Psoas muscle (tissue), 8 donors: ENCODE results near the gene HEATR3. TPM values are rescaled to one million over a fixed set of nuclear protein-coding genes. Genes with fewer than 3 reads are reported as not detected.

Experiments
- ATAC-seq, 4 donors: fragments of 200-7000 bp; cut with Tn5 transposase; one replicate each; pipeline ENCODE4 v1.9.1; 2020; ENCODE audit warnings: moderate library complexity in 3 of 4, mild to moderate bottlenecking in 2 of 4
- DNase-seq, 2 donors: peaks; one replicate each; pipeline ENCODE4 v3.0.0-alpha.2; 2020
- H3K27ac ChIP-seq: fragments of 200-600 bp; one replicate; pipeline ENCODE4 v1.8.0; 2022
- H3K27me3 ChIP-seq, 3 donors: fragments of 200-600 bp in 1 of 3; one replicate each; pipeline versions ENCODE4 v1.6.1 to v1.8.0; 2013 to 2022; ENCODE audit warnings: low read length in 2 of 3, mild to moderate bottlenecking in 2 of 3, moderate library complexity in 1 of 3; ENCODE audit not compliant: insufficient read depth in 3 of 3
- H3K36me3 ChIP-seq, 2 donors: fragments of 200-600 bp in 1 of 2; one replicate each; pipeline versions ENCODE4 v1.6.1 to v1.8.0; 2013 to 2022; ENCODE audit warnings: low read depth in 1 of 2, mild to moderate bottlenecking in 1 of 2, moderate library complexity in 1 of 2; ENCODE audit not compliant: insufficient read depth in 1 of 2
- H3K4me1 ChIP-seq: fragments of 200-600 bp; one replicate; pipeline ENCODE4 v1.8.0; 2022
- H3K4me3 ChIP-seq: fragments of 200-600 bp; one replicate; pipeline ENCODE4 v1.8.0; 2022; ENCODE audit warnings: mild to moderate bottlenecking
- H3K9me3 ChIP-seq: fragments of 200-600 bp; one replicate; pipeline ENCODE4 v1.8.0; 2022
- CTCF ChIP-seq: fragments of 200-600 bp; IDR thresholded peaks from one replicate; pipeline ENCODE4 v1.8.0; 2022; ENCODE audit warnings: antibody characterized with exemption
- WGBS, 3 donors: extraction: QIAGEN DNeasy Blood & Tissue Kit; methylation state at CpG; one replicate each; pipeline versions ENCODE4 v1.1.6 to v1.1.7; 2013; 5-methylcytosine and 5-hydroxymethylcytosine counted together
- intact Hi-C, 2 donors: fragments of 100-400 bp; cut with DNase I; formaldehyde crosslinking; loops; one replicate each; pipeline versions ENCODE4 v1.11.0 to v1.14.2; 2022
- polyA plus RNA-seq, 3 donors: library from polyadenylated mRNA; stranded (reverse); fragments of 200-250 nt; gene quantifications; one replicate each; pipeline ENCODE4 v1.2.3, GENCODE V29; 2013
- total RNA-seq, 4 donors: library from RNA; stranded (reverse); fragmentation: NEBNext Ultra II Directional in 2 of 4; extraction: Animal tissue kit (Norgen Biotek cat#: 25700) in 2 of 4; gene quantifications; one replicate each; pipeline versions ENCODE4 v1.2.1 to v1.2.4, GENCODE V29; 2021 to 2023
- donor health status: healthy with polysubstance abuse.
- donor health status: DM: no; HTN: no; CAD: no; lungs with moderate emphysema.
- donor health status: Bipolar disorder and iron deficiency.
- donor health status: healthy.
- donor health status: DM: yes; HTN: yes; CAD: no.
- donor health status: DM: no; HTN: no; CAD: no.
- donor health status: DM: no; HTN: no; CAD: no.
- donor health status: DM: yes; HTN: yes; CAD: no.

Gene HEATR3
- total and polyA plus RNA-seq, 7 donors, result 8.6 to 20.9 (median 12.1) TPM

GRCh38 chr16:50093607-50094539, 28.1 kb downstream of the HEATR3 start:
- intact Hi-C loops, result no loop called here
- peak overlapping the region; percentile 59 for H3K27ac ChIP-seq
- H3K27me3 ChIP-seq, result no peaks in the 10 kb centered on the region
- DNase-seq (peak; percentile 64 to 71), ATAC-seq (peak in 3 of 4 donors; percentile 56 to 63 (median 61))
- H3K4me1 ChIP-seq, result peaks cover 5% of the 10 kb centered on the region
- WGBS, 3 donors, result 56 to 65% (median 60%) methylated on average over 12 of the region's 12 CpGs
- H3K36me3 ChIP-seq, result peaks cover 8 to 68% of the 10 kb centered on the region in 2 donors
- H3K9me3 ChIP-seq, result no peaks in the 10 kb centered on the region
- no peak overlapping the region for H3K4me3 ChIP-seq
- no peak for TF ChIP-seq CTCF

DNA sequence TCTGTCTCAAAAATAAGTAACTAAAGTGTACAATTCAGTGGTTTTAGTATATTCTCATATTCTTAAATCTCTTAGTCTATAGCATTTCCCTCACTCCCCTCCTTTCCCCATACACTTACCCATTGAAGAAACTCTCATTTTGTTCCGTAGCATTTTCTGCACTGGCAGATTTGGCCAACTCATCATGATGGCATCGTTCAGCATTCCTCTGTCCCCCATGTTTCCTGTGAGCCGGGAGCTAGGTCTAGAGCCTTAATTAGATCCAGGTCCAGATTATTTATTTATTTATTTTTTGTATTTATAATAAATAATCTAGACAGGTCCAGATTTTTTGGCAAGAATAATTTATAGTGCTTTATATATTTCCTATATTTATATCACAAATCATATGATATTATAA, 31.0 kb downstream of the HEATR3 start:
- H3K27me3 ChIP-seq, result no peaks in the 10 kb centered on the region
- WGBS, 3 donors, result 66 to 90% (median 84%) methylated on average over 3 of the region's 3 CpGs
- H3K36me3 ChIP-seq, result peaks cover 8 to 80% of the 10 kb centered on the region in 2 donors
- H3K9me3 ChIP-seq, result no peaks in the 10 kb centered on the region
- no peak overlapping the region for H3K27ac ChIP-seq
- TF ChIP-seq CTCF, result no peak
- intact Hi-C loops, result no loop called here
- DNase-seq, result no peak
- ATAC-seq, result no peak
- peaks cover 5% of the 10 kb centered on the region for H3K4me1 ChIP-seq
- H3K4me3 ChIP-seq, result no peak overlapping the region

DNA sequence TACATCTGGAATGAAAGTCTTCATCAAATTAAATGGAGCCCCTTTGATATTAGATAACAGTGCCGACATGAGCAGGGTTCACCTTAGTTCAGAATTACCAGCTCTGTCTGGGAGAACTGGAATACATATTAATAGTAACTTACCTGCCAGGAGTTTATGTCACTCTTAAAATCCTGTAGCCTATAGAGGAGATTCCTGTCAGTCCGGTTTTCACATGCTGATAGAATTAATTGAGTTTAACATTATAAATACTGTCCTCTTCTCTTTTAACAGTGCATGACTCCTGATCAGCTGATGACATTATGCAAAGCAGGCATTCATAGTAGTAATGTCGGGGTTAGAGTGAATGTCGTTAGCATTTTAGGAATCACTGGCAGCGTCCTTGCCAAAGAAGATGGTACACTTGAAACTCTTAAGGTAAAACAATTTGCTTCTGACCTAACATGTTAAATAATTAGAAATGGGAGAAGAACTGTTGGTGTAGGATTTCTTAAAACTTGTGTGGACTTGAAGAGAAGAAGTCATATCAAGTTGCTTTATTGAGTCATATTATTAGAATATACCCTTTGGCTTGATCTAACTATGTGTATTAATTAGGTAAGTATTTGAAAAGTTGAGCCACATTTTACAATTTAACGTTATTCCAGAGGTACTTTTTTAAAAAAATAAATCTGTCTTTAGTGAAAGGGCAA, 34.3 kb downstream of the HEATR3 start:
- WGBS, 3 donors, result 75 to 88% (median 82%) methylated on average over 6 of the region's 6 CpGs
- Histone ChIP-seq H3K4me1 (no peaks in the 10 kb centered on the region), H3K27ac (no peak overlapping the region), H3K36me3 (peaks cover 8 to 98% of the 10 kb centered on the region in 2 donors), H3K27me3 (no peaks in the 10 kb centered on the region), H3K9me3 (no peaks in the 10 kb centered on the region), H3K4me3 (no peak overlapping the region)
- TF ChIP-seq CTCF, result no peak
- intact Hi-C loops, result no loop called here
- ATAC-seq (no peak), DNase-seq (no peak)

- no peak for ATAC-seq
- Histone ChIP-seq H3K27me3 (no peaks in the 10 kb centered on the region), H3K9me3 (no peaks in the 10 kb centered on the region), H3K4me3 (no peak overlapping the region), H3K36me3 (peaks cover 0 to 99% of the 10 kb centered on the region in 2 donors), H3K4me1 (no peaks in the 10 kb centered on the region), H3K27ac (no peak overlapping the region)
- TF ChIP-seq CTCF, result no peak
- intact Hi-C loops, result no loop called here
- 91 to 93% (median 93%) methylated on average over 6 of the region's 6 CpGs for WGBS, 3 donors
- DNase-seq, result no peak
Observed at GRCh38 chr16:50102051-50102746, 36.4 kb downstream of the HEATR3 start.
